ENCODE measurements around the gene NTN5.
"Not testable (repeated sequence)": the region's sequence is repeated elsewhere in the genome, so short reads cannot be mapped to it uniquely, and the experiment has no call there.

NTN5 gene

DNA sequence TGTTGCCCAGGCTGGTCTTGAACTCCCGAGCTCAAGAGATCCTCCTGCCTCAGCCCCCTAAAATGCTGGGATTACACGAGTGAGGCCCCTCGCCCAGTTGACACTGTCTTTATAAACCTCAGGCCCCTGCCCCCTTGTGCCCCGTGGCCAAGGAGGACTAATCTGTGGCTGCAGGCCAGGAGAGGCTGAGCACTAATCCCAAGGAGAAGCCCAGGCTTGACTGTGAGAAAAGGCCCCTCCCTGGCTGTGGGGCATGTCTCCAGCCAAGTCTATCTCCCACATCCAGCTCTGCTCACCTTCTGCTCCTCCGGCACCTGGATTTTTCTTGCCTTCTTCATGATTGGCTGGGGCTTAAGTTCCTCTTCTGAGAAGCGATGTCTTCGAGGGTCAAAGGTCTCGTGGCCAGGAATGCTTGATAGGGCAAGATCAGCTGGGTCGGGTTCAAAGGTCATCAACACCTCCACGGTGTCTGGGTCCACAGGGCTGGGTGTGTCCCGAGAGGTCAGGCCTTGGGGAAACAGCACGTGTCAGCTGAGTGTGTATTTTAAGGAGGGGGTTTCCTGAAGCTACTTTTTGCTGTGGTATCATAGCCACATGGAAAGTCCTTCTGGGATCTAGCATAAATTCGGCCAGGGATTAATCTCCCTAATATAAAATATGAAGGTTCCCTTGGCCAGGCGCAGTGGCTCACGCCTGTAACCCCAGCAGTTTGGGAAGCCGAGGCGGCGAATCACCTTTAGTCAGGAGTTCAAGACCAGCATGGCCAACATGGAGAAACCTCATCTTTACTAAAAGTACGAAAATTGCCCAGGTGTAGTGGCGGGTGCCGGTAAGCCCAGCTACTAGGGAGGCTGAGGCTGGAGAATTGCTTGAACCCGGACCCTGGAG lies 39.4 kb downstream of the NTN5 start:
- TF ChIP-seq HDGF (IDR thresholded peaks at IDR 0.05; ENCODE audit: borderline replicate concordance): no peak; the same call in 1 of the 2 replicates
- no peak for TF ChIP-seq NFRKB (IDR thresholded peaks at IDR 0.05)
- no peak for TF ChIP-seq BHLHE40 (IDR thresholded peaks at IDR 0.05; ENCODE audit: borderline replicate concordance)
- TF ChIP-seq FOXK2 (IDR thresholded peaks at IDR 0.05): no peak
- TF ChIP-seq LEF1 (IDR thresholded peaks at IDR 0.05; ENCODE audit: borderline replicate concordance): no peak
- TF ChIP-seq, protein P1, sequence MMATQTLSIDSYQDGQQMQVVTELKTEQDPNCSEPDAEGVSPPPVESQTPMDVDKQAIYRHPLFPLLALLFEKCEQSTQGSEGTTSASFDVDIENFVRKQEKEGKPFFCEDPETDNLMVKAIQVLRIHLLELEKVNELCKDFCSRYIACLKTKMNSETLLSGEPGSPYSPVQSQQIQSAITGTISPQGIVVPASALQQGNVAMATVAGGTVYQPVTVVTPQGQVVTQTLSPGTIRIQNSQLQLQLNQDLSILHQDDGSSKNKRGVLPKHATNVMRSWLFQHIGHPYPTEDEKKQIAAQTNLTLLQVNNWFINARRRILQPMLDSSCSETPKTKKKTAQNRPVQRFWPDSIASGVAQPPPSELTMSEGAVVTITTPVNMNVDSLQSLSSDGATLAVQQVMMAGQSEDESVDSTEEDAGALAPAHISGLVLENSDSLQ (IDR thresholded peaks at IDR 0.05): no peak
- TF ChIP-seq SP1 (IDR thresholded peaks at IDR 0.05): no peak
- no peak for DNase-seq (ENCODE audit: extremely low spot score)
- ChIA-PET POLR2A (interaction anchor here (0.5 to 6.7 kb wide), 7 partner anchors 10 to 92 kb away, joined by 3 to 88 read pairs (median 4); partner anchors contain the start of genes CA11, RPL18 and SPHK2), CTCF (interaction anchor here (0.7 to 1.8 kb wide), 2 partner anchors 41 to 45 kb away, joined by 4 read pairs; no protein-coding TSS in a partner anchor)

DNA sequence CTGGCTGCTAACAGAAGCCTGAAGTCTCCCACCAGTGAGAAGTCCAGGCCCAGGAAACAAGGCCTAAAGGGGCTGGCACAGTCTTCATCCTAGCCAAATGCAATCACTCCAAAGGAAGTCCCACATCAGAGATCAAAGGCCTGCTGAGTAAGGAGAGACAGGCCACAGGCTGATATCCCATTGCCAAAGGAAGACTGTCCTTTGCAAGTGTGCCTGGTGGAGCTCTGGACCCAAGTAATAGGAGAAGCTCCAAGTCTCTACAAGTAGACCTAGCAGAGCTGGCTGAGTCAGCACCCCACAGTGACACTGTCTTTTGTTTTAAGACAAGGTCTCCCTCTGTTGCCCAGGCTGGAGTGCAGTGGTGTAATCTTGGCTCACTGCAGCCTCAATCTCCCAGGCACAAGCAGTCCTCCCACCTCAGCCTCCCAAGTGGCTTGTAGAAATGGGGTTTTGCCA lies 40.1 kb downstream of the NTN5 start:
- CTCF ChIA-PET: no interaction called here
- TF ChIP-seq NFRKB (IDR thresholded peaks at IDR 0.05) (no peak), LEF1 (IDR thresholded peaks at IDR 0.05; ENCODE audit: borderline replicate concordance) (no peak), FOXA1 (IDR thresholded peaks at IDR 0.05) (no peak), SP1 (IDR thresholded peaks at IDR 0.05) (no peak), SUZ12 (IDR thresholded peaks at IDR 0.05) (no peak), BHLHE40 (IDR thresholded peaks at IDR 0.05; ENCODE audit: borderline replicate concordance) (no peak), FOXM1 (IDR thresholded peaks at IDR 0.05; ENCODE audit: borderline replicate concordance) (no peak), ZNF384 (IDR thresholded peaks at IDR 0.05) (no peak), ARNT (IDR thresholded peaks at IDR 0.05) (no peak), HDGF (IDR thresholded peaks at IDR 0.05; ENCODE audit: borderline replicate concordance) (no peak)
- POLR2A ChIA-PET: interaction anchor here (0.6 to 6.7 kb wide), 4 partner anchors 9 to 92 kb away, joined by 3 to 88 read pairs (median 12); partner anchors contain the start of genes RPL18 and SPHK2
- DNase-seq (ENCODE audit: extremely low spot score): no peak

DNA sequence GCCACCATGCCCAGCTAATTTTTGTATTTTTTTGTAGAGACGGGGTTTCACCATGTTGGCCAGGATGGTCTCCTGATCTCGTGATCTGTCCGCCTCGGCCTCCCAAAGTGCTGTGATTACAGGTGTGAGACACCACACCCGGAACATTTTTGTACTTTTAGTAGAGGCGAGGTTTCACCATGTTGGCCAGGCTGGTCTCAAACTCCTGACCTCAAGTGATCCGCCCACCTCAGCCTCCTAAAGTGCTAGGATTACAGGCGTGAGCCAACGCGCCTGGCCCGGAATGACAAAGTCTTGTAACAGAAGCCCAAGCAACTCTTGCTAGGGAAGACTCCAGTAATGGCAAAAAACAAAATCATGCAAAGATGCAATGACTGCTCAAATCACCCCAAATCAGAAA lies 40.5 kb downstream of the NTN5 start:
- POLR2A ChIA-PET: interaction anchor here (1.5 to 6.7 kb wide), 3 partner anchors 9 to 14 kb away, joined by 4 to 88 read pairs (median 21); partner anchors contain the start of genes RPL18 and SPHK2
- DNase-seq (ENCODE audit: extremely low spot score); CTCF ChIA-PET: not testable (repeated sequence)

DNA sequence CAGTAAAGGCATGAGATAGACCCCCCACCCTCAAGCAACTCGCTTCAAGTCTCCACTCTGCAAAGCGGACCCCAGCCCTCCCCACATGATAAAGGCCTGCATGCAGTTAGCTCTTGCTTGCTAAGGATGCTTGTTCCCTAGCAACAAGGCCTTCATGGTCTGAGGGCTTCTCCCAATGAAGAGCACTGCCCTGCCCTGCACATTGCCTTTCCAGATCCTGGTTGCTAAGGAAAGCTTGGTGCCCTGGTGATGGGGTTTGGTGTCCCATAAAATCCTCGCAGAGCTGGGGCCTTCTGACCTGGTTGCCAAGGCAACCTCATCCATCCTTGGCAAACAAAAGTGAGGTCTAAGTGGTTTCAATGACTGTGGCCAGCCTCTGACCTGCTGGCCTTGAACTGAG lies 41.6 kb downstream of the NTN5 start:
- DNase-seq (ENCODE audit: extremely low spot score): no peak
- POLR2A ChIA-PET: interaction anchor here (6.7 kb wide), 1 partner anchor 13 kb away, joined by 88 read pairs; the partner anchor contains the start of genes RPL18 and SPHK2
- CTCF ChIA-PET: no interaction called here
- TF ChIP-seq HDGF (IDR thresholded peaks at IDR 0.05; ENCODE audit: borderline replicate concordance) (no peak), TARDBP (IDR thresholded peaks at IDR 0.05) (no peak), ARNT (IDR thresholded peaks at IDR 0.05) (no peak), NFRKB (IDR thresholded peaks at IDR 0.05) (no peak), SUZ12 (IDR thresholded peaks at IDR 0.05) (no peak), ELF4 (IDR thresholded peaks at IDR 0.05) (no peak), LEF1 (IDR thresholded peaks at IDR 0.05; ENCODE audit: borderline replicate concordance) (no peak), SP1 (IDR thresholded peaks at IDR 0.05) (no peak), L3MBTL2 (conservative IDR thresholded peaks at IDR 0.05) (no peak), FOXA1 (IDR thresholded peaks at IDR 0.05) (no peak), CTBP1 (IDR thresholded peaks at IDR 0.05; ENCODE audit: borderline replicate concordance) (no peak), FOXM1 (IDR thresholded peaks at IDR 0.05; ENCODE audit: borderline replicate concordance) (no peak), BHLHE40 (IDR thresholded peaks at IDR 0.05; ENCODE audit: borderline replicate concordance) (no peak), ZNF384 (IDR thresholded peaks at IDR 0.05) (no peak), FOXK2 (IDR thresholded peaks at IDR 0.05) (no peak)
- TF ChIP-seq, protein P1 (IDR thresholded peaks at IDR 0.05): no peak

DNA sequence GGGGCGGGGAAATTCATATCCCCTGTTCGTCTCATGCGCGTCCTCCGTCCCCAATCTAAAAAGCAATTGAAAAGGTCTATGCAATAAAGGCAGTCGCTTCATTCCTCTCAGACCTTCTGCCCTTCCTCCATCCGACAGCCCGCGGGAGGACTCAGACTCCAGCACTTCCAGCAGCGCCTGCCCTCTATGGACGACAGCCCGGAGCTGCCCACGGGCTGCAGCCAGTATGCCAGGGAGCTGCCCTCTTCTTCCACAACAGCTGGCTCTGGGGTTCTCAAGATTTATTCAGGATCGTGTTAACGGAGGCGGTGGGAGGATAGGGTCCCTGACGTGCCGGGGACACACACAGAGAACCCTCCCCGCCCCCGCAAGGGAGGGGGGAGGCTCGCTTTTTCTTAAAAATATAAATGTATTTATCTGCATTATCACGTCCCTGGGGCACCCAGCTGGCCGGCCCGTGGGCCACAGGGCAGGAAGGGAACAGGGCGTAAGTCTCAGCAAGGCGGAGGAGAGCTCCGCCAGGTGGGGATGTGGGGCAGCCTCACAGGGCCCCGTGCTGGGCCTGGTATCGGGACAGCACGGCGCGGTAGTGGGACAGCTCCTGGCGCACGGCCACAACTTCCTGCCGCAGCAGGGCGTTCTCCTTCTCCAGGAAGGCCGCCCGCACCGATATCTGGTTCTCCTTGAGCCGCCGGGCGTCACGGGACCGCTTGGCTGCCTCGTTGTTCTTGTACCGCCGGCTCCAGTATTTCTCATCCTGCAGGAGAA lies 42.3 kb downstream of the NTN5 start:
- 0 out of 2 replicates have a peak, but pooled peaks have one; percentile 27 for TF ChIP-seq L3MBTL2 (conservative IDR thresholded peaks at IDR 0.05)
- TF ChIP-seq CTBP1 (IDR thresholded peaks at IDR 0.05; ENCODE audit: borderline replicate concordance): no peak
- TF ChIP-seq SP1 (IDR thresholded peaks at IDR 0.05): no peak
- no peak for TF ChIP-seq FOXA1 (IDR thresholded peaks at IDR 0.05)
- no peak for TF ChIP-seq FOXK2 (IDR thresholded peaks at IDR 0.05)
- no peak for TF ChIP-seq HDGF (IDR thresholded peaks at IDR 0.05; ENCODE audit: borderline replicate concordance)
- ChIA-PET POLR2A (interaction anchor here (1.0 to 6.7 kb wide), 4 partner anchors 10 to 207 kb away, joined by 3 to 88 read pairs (median 4); partner anchors contain the start of genes RPL18 and SPHK2), CTCF (no interaction called here)
- DNase-seq (ENCODE audit: extremely low spot score): no peak

DNA sequence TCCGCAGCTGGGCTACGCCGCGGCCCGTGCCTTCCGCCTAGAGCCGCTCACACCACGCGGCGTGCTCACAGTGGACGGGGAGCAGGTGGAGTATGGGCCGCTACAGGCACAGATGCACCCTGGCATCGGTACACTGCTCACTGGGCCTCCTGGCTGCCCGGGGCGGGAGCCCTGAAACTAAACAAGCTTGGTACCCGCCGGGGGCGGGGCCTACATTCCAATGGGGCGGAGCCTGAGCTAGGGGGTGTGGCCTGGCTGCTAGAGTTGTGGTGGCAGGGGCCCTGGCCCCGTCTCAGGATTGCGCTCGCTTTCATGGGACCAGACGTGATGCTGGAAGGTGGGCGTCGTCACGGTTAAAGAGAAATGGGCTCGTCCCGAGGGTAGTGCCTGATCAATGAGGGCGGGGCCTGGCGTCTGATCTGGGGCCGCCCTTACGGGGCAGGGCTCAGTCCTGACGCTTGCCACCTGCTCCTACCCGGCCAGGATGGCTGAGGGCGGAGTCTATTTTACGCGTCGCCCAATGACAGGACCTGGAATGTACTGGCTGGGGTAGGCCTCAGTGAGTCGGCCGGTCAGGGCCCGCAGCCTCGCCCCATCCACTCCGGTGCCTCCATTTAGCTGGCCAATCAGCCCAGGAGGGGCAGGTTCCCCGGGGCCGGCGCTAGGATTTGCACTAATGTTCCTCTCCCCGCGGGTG lies 43.1 kb downstream of the NTN5 start:
- TF ChIP-seq L3MBTL2 (conservative IDR thresholded peaks at IDR 0.05): no peak
- TF ChIP-seq TARDBP (IDR thresholded peaks at IDR 0.05): no peak
- TF ChIP-seq HDGF (IDR thresholded peaks at IDR 0.05; ENCODE audit: borderline replicate concordance): no peak
- TF ChIP-seq CTBP1 (IDR thresholded peaks at IDR 0.05; ENCODE audit: borderline replicate concordance): no peak
- no peak for TF ChIP-seq SUZ12 (IDR thresholded peaks at IDR 0.05)
- TF ChIP-seq ARNT (IDR thresholded peaks at IDR 0.05): no peak
- TF ChIP-seq, protein P1 (IDR thresholded peaks at IDR 0.05): no peak
- TF ChIP-seq ELF4 (IDR thresholded peaks at IDR 0.05): no peak
- no peak for TF ChIP-seq FOXM1 (IDR thresholded peaks at IDR 0.05; ENCODE audit: borderline replicate concordance)
- no peak for TF ChIP-seq FOXA1 (IDR thresholded peaks at IDR 0.05)
- TF ChIP-seq ZNF384 (IDR thresholded peaks at IDR 0.05): no peak
- TF ChIP-seq BHLHE40 (IDR thresholded peaks at IDR 0.05; ENCODE audit: borderline replicate concordance): no peak
- no peak for TF ChIP-seq SP1 (IDR thresholded peaks at IDR 0.05)
- TF ChIP-seq LEF1 (IDR thresholded peaks at IDR 0.05; ENCODE audit: borderline replicate concordance): no peak
- TF ChIP-seq FOXK2 (IDR thresholded peaks at IDR 0.05): no peak
- no peak for TF ChIP-seq NFRKB (IDR thresholded peaks at IDR 0.05)
- POLR2A ChIA-PET: interaction anchor here (1.0 to 6.7 kb wide), 4 partner anchors 9 to 208 kb away, joined by 3 to 88 read pairs (median 4); partner anchors contain the start of genes RPL18 and SPHK2
- CTCF ChIA-PET: interaction anchor here (0.6 kb wide), 1 partner anchor 149 kb away, joined by 3 read pairs; no protein-coding TSS in a partner anchor
- DNase-seq (ENCODE audit: extremely low spot score): peak; percentile 67

Measured in HEK293T (cell line).